ENCODE measurements around the gene SEC61A1.

SEC61A1 gene

DNA sequence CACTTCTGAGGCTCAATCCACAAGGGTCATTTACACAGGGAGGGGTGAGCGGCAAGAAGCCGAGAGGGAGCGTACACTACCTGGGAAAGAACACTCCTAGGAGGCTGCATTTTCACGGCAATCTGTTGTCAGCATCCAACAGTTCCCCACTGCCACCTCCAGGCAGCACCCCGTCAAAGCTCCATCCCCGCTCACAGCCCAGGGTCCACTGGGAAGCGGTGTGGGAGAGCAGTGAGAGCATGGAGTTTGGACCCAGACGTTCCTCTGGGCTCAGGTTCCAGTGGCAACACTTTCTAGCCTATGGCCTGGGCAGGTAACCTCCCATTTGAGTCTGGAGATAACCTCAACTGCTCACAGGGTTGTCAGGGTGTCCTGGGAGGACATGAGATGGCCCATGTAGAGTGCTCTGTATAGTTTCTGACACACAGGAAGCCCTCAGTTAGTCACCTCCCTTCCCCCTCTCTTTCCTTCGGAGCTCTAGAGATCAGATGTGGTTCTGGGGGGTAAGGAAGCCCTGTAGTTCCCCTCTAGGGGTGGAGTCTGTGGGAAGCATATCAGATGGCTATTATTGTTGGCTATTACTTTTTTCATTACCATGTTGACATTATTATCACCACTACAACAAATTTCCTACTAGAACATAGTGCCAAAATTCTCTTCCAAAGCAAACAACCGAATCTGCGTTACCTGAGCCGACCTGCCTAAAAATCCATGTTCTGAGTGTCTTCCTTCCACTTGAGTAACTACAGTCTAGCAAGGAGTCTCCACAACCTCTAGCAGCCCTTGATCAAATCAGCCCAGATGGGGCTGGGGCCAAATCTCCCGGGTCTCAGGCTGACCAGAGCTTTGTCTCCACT, 42.3 kb downstream of the SEC61A1 start:
- TF ChIP-seq ZBTB7A (tag by site-specific recombination; IDR thresholded peaks at IDR 0.05; ENCODE audit: low read depth) (no peak), PRDM4 (tag by site-specific recombination; IDR thresholded peaks at IDR 0.05) (no peak), ZNF658 (tag by site-specific recombination; IDR thresholded peaks at IDR 0.05) (no peak), GLI4 (tag by site-specific recombination; IDR thresholded peaks at IDR 0.05) (no peak)

DNA sequence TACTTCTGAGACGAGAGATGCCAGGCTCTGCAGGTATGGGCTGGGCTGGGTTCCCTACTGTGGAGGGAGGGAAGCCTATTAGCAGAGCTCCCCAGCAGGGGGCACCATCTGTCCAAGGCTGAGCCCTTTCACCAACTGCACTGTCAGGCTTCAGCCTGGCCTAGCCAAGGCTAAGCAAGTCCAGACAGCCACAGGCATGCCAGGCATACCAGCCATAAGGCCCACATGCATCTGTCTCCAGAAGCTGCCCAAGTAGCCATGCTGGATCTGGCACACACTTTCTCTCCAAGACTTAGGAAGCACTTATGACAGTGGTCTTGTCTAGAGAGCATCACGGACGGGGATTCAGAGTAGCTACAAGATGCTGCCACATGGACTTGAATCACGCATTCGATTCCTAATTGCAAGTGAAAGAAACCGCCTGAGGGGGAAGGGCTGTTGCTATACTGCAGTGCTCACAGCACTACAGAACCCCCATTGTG, 43.0 kb downstream of the SEC61A1 start:
- Histone ChIP-seq H3K36me3 (ENCODE audit: control insufficient read depth in 2 of 2, insufficient read depth in 1 of 2, low read length in 2 of 2) (peaks cover 0 to 82% of the 10 kb centered on the region in 2 experiments; a peak in 2 of 3 replicates), H3K27ac (ENCODE audit: extremely low read depth, low read depth, low read length) (no peak overlapping the region; the same call in 1 of the 2 replicates), H3K9me3 (ENCODE audit: control insufficient read depth, insufficient read depth, low read depth, low read length) (no peaks in the 10 kb centered on the region), H3K4me3 (ENCODE audit: low read depth, low read length) (no peak overlapping the region), H3K4me1 (ENCODE audit: control insufficient read depth, insufficient read depth, low read length) (no peaks in the 10 kb centered on the region)
- TF ChIP-seq ZNF654 (tag by site-specific recombination; IDR thresholded peaks at IDR 0.05; ENCODE audit: low read depth) (peak; percentile 68), ZNF335 (tag by site-specific recombination; conservative IDR thresholded peaks at IDR 0.05) (0 out of 2 replicates have a peak, but pooled peaks have one; percentile 16), CTCF (tag by site-specific recombination; IDR thresholded peaks at IDR 0.05) (peak; percentile 48; the same call in 1 of the 2 replicates), ZNF169 (tag by site-specific recombination; IDR thresholded peaks at IDR 0.05) (no peak), ZNF488 (tag by site-specific recombination; IDR thresholded peaks at IDR 0.05) (no peak), ZIC2 (tag by site-specific recombination; IDR thresholded peaks at IDR 0.05) (peak; percentile 35; the same call in 1 of the 2 replicates), ZNF157 (tag by site-specific recombination; IDR thresholded peaks at IDR 0.05) (no peak)
- TF ChIP-seq, protein P1, sequence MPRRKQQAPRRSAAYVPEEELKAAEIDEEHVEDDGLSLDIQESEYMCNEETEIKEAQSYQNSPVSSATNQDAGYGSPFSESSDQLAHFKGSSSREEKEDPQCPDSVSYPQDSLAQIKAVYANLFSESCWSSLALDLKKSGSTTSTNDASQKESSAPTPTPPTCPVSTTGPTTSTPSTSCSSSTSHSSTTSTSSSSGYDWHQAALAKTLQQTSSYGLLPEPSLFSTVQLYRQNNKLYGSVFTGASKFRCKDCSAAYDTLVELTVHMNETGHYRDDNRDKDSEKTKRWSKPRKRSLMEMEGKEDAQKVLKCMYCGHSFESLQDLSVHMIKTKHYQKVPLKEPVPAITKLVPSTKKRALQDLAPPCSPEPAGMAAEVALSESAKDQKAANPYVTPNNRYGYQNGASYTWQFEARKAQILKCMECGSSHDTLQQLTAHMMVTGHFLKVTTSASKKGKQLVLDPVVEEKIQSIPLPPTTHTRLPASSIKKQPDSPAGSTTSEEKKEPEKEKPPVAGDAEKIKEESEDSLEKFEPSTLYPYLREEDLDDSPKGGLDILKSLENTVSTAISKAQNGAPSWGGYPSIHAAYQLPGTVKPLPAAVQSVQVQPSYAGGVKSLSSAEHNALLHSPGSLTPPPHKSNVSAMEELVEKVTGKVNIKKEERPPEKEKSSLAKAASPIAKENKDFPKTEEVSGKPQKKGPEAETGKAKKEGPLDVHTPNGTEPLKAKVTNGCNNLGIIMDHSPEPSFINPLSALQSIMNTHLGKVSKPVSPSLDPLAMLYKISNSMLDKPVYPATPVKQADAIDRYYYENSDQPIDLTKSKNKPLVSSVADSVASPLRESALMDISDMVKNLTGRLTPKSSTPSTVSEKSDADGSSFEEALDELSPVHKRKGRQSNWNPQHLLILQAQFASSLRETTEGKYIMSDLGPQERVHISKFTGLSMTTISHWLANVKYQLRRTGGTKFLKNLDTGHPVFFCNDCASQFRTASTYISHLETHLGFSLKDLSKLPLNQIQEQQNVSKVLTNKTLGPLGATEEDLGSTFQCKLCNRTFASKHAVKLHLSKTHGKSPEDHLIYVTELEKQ (tag by site-specific recombination; IDR thresholded peaks at IDR 0.05; ENCODE audit: borderline replicate concordance): no peak
- TF ChIP-seq, protein P2, sequence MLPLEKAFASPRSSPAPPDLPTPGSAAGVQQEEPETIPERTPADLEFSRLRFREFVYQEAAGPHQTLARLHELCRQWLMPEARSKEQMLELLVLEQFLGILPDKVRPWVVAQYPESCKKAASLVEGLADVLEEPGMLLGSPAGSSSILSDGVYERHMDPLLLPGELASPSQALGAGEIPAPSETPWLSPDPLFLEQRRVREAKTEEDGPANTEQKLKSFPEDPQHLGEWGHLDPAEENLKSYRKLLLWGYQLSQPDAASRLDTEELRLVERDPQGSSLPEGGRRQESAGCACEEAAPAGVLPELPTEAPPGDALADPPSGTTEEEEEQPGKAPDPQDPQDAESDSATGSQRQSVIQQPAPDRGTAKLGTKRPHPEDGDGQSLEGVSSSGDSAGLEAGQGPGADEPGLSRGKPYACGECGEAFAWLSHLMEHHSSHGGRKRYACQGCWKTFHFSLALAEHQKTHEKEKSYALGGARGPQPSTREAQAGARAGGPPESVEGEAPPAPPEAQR (tag by site-specific recombination; IDR thresholded peaks at IDR 0.05): no peak
- ChIA-PET POLR2A (interaction anchor here (0.8 kb wide), 1 partner anchor 29 kb away, joined by 3 read pairs; the partner anchor contains the start of gene RUVBL1), CTCF (interaction anchor here (0.6 to 3.8 kb wide), 14 partner anchors 9 to 1678 kb away, joined by 3 to 35 read pairs (median 4); partner anchors contain the start of gene RUVBL1)

More for the DNA sequence above, 42.3 kb downstream of the SEC61A1 start:
- no peaks in the 10 kb centered on the region for H3K4me1 ChIP-seq (ENCODE audit: control insufficient read depth, insufficient read depth, low read length)
- peaks cover 0 to 74% of the 10 kb centered on the region in 2 experiments; a peak in 2 of 3 replicates for H3K36me3 ChIP-seq (ENCODE audit: control insufficient read depth in 2 of 2, insufficient read depth in 1 of 2, low read length in 2 of 2)
- ChIA-PET CTCF (interaction anchor here (0.6 to 3.8 kb wide), 11 partner anchors 8 to 1678 kb away, joined by 3 to 35 read pairs (median 4); partner anchors contain the start of gene RUVBL1), POLR2A (interaction anchor here (1.1 kb wide), 1 partner anchor 60 kb away, joined by 6 read pairs; no protein-coding TSS in a partner anchor)
- H3K27ac ChIP-seq (ENCODE audit: extremely low read depth, low read depth, low read length): no peak overlapping the region
- no peak overlapping the region for H3K4me3 ChIP-seq (ENCODE audit: low read depth, low read length)
- no peaks in the 10 kb centered on the region for H3K9me3 ChIP-seq (ENCODE audit: control insufficient read depth, insufficient read depth, low read depth, low read length)
